Astrocyte (in vitro differentiated cells and primary cell): ENCODE results near the gene ITGA3.

Experiments
- EZH2 ChIP-seq: IDR thresholded peaks from 2 replicates; pipeline ENCODE4 v1.6.1; 2012; ENCODE audit warnings: mild to moderate bottlenecking, low read length, inconsistent platforms; ENCODE audit not compliant: insufficient read depth
- TF ChIP-seq, protein P1 (sequence below): IDR thresholded peaks from 2 replicates; pipeline ENCODE4 v1.5.1; 2011; ENCODE audit warnings: low read depth, mild to moderate bottlenecking, inconsistent platforms, low read length, moderate library complexity; ENCODE audit not compliant: insufficient read depth

DNA sequence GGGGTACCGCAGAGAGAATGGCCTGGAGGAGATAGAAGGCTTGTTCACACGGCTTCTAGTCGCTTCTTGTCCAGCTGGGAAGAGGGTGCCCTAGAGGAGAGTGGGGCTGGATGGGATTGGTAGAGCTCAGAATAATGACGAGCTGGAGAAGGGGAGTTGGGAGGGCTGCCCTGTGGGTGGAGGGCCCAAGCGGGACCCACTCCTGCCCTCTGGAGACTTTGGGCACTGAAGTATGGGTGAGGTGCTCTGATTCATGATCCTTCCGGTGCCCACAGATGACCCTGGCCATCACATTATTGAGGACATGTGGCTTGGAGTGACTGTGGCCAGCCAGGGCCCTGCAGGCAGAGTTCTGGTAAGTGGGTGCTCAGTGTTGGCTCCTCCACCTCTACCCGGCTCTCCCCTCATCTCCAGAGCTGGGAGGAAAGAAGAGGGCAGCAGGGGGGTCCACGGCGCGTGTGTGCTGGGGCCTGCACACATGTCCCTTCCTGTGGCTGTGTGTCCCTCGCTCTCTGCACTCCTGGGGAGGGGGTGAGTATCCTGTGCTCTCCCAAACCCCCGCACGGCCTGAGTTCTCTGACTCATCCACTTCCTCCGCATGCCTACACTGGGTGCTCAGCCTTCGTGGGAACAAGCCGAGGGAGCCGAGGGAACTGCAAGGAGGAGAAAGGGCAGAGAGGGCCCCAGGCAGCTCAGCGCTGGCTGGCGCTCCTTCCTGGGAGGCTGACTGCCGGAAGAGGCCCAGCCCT lies 8.5 kb downstream of the ITGA3 start:
- TF ChIP-seq, protein P1, sequence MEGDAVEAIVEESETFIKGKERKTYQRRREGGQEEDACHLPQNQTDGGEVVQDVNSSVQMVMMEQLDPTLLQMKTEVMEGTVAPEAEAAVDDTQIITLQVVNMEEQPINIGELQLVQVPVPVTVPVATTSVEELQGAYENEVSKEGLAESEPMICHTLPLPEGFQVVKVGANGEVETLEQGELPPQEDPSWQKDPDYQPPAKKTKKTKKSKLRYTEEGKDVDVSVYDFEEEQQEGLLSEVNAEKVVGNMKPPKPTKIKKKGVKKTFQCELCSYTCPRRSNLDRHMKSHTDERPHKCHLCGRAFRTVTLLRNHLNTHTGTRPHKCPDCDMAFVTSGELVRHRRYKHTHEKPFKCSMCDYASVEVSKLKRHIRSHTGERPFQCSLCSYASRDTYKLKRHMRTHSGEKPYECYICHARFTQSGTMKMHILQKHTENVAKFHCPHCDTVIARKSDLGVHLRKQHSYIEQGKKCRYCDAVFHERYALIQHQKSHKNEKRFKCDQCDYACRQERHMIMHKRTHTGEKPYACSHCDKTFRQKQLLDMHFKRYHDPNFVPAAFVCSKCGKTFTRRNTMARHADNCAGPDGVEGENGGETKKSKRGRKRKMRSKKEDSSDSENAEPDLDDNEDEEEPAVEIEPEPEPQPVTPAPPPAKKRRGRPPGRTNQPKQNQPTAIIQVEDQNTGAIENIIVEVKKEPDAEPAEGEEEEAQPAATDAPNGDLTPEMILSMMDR, result no peak
- no peak for TF ChIP-seq EZH2
